Heart right ventricle (tissue), 16 donors: ENCODE results near the gene PLCH1. TPM values are rescaled to one million over a fixed set of nuclear protein-coding genes. Genes with fewer than 3 reads are reported as not detected.

Source experiments
- ATAC-seq, 8 donors: fragments of 200-7000 bp; cut with Tn5 transposase; one replicate each; pipeline ENCODE4 v1.9.1; 2020; ENCODE audit warnings: mild to moderate bottlenecking in 8 of 8, moderate library complexity in 8 of 8, moderate number of reproducible peaks in 1 of 8
- DNase-seq, 2 donors: peaks; one replicate each; pipeline ENCODE4 v3.0.0-alpha.2; 2020
- H3K27ac ChIP-seq, 10 donors: fragments of 200-600 bp; sonication (generic) in 2 of 10; one replicate each; pipeline versions ENCODE4 v1.5.0 to v1.8.0; 2020 to 2022; ENCODE audit warnings: mild to moderate bottlenecking in 3 of 10
- H3K27me3 ChIP-seq, 7 donors: fragments of 200-600 bp; one replicate each; pipeline ENCODE4 v1.8.0; 2021 to 2022; ENCODE audit warnings: mild to moderate bottlenecking in 2 of 7
- H3K36me3 ChIP-seq, 9 donors: fragments of 200-600 bp; sonication (generic) in 1 of 9; one replicate each; pipeline versions ENCODE4 v1.5.0 to v1.8.0; 2020 to 2022; ENCODE audit warnings: mild to moderate bottlenecking in 2 of 9
- H3K4me1 ChIP-seq, 9 donors: fragments of 200-600 bp; sonication (generic) in 1 of 9; one replicate each; pipeline versions ENCODE4 v1.5.0 to v1.8.0; 2020 to 2022; ENCODE audit warnings: mild to moderate bottlenecking in 4 of 9
- H3K4me3 ChIP-seq, 10 donors: fragments of 200-600 bp; sonication (generic) in 2 of 10; one replicate each; pipeline versions ENCODE4 v1.5.0 to v1.8.0; 2020 to 2022; ENCODE audit warnings: mild to moderate bottlenecking in 7 of 10, moderate library complexity in 2 of 10
- H3K9me3 ChIP-seq, 11 donors: fragments of 200-600 bp in 10 of 11; sonication (generic) in 2 of 11; one replicate each; pipeline versions ENCODE4 v1.5.0 to v1.8.0; 2013 to 2022; ENCODE audit warnings: mild to moderate bottlenecking in 2 of 11, control low read depth in 1 of 11, moderate library complexity in 1 of 11
- CTCF ChIP-seq, 9 donors: fragments of 200-600 bp; sonication (generic) in 2 of 9; IDR thresholded peaks; one replicate each; pipeline versions ENCODE4 v1.5.0 to v1.8.0; 2021 to 2022; ENCODE audit warnings: antibody characterized with exemption in 9 of 9, mild to moderate bottlenecking in 5 of 9, moderate library complexity in 1 of 9
- WGBS, 2 donors: extraction: QIAGEN DNeasy Blood & Tissue Kit; methylation state at CpG; one replicate each; pipeline ENCODE4 v1.1.7; 2013; ENCODE audit warnings: inconsistent platforms in 1 of 2; 5-methylcytosine and 5-hydroxymethylcytosine counted together
- intact Hi-C, 10 donors: fragments of 100-400 bp; cut with DNase I; formaldehyde crosslinking; loops; one replicate each; pipeline versions ENCODE4 v1.11.1 to v1.14.2; 2022
- polyA plus RNA-seq, 2 donors: library from polyadenylated mRNA; stranded (reverse); fragments of 200-250 nt; gene quantifications; one replicate each; pipeline ENCODE4 v1.2.3, GENCODE V29; 2013
- total RNA-seq, 10 donors: library from RNA; stranded (reverse); fragmentation: NEBNext Ultra II Directional in 3 of 10; extraction: Animal tissue kit (Norgen Biotek cat#: 25700) in 3 of 10; gene quantifications; one replicate each; pipeline versions ENCODE4 v1.2.1 to v1.2.4, GENCODE V29; 2021 to 2023
- donor health status: Arrhythmogenic right ventricular cardiomyopathy.
- donor health status: ischemic (EF 13 %, LVEDD 7.1; RV severe dilation, severe dysfunction).
- donor health status: healthy with polysubstance abuse.
- donor health status: DM: no; HTN: yes; CAD: no.
- donor health status: DM: no; HTN: no; CAD: no.
- donor health status: ischemic (EF 25% LVEDD 6.9; RV normal size, moderate dysfunction).
- donor health status: ischemic (EF 25% LVEDD 5.7; RV mildly dilated, moderate dysfunction).
- donor health status: healthy.
- donor health status: DM: yes; HTN: yes; CAD: no.
- donor health status: Ischemic cardiomyopathy.
- donor health status: ischemic (EF 35%, LVEDD 5.7; RV mildly dilated, moderate dysfunction).
- donor health status: nonischemic (EF 11% LVEDD 7.7; RV severe dilation, severe dysfunction).
- donor health status: DM: yes; HTN: yes; CAD: no.
- donor health status: PGD.
- donor health status: ischemic (EF 29% LVEDD 5.4; RV normal size, mild dysfunction).
- donor health status: nonischemic (EF 23%, LVEDD 6.1; RV moderate dilation, normal function).

PLCH1 gene
- total and polyA plus RNA-seq, 12 donors = 0.13 to 2.1 (median 0.51) TPM

GRCh38 chr3:155683344-155683720 is 61.5 kb downstream of the PLCH1 start:
- intact Hi-C loops = no loop called here
- ATAC-seq = no peak
- Histone ChIP-seq H3K36me3 (no peaks in the 10 kb centered on the region), H3K27ac (no peak overlapping the region), H3K9me3 (no peaks in the 10 kb centered on the region), H3K4me3 (no peak overlapping the region), H3K27me3 (no peaks in the 10 kb centered on the region), H3K4me1 (no peaks in the 10 kb centered on the region)
- no peak for TF ChIP-seq CTCF (IDR thresholded peaks at IDR 0.05)
- WGBS, 2 donors = 68 to 70% methylated on average over 2 of the region's 2 CpGs
- DNase-seq = no peak

- DNase-seq (no peak), ATAC-seq (no peak)
- no peaks in the 10 kb centered on the region for H3K27me3 ChIP-seq
- H3K4me3 ChIP-seq = no peak overlapping the region
- H3K27ac ChIP-seq = no peak overlapping the region
- 71 to 73% methylated on average over 3 of the region's 3 CpGs for WGBS, 2 donors
- H3K36me3 ChIP-seq = no peaks in the 10 kb centered on the region
- H3K4me1 ChIP-seq = no peaks in the 10 kb centered on the region
- no peaks in the 10 kb centered on the region for H3K9me3 ChIP-seq
- no peak for TF ChIP-seq CTCF (IDR thresholded peaks at IDR 0.05)
- intact Hi-C loops = no loop called here
Observed at GRCh38 chr3:155682426-155683343, 62.2 kb downstream of the PLCH1 start.

GRCh38 chr3:155676252-155676981 is 68.5 kb downstream of the PLCH1 start:
- Histone ChIP-seq H3K4me1 (peaks cover 0 to 10% (median 0%) of the 10 kb centered on the region in 9 donors), H3K27ac (peak overlapping the region in 3 of 10 donors; percentile 14 to 43 (median 25)), H3K27me3 (no peaks in the 10 kb centered on the region), H3K4me3 (peak overlapping the region in 9 of 10 donors; percentile 14 to 49 (median 35)), H3K36me3 (no peaks in the 10 kb centered on the region), H3K9me3 (no peaks in the 10 kb centered on the region)
- TF ChIP-seq CTCF (IDR thresholded peaks at IDR 0.05) = no peak
- peak in 7 of 8 donors; percentile 71 to 82 (median 73) for ATAC-seq
- intact Hi-C loops = no loop called here
- DNase-seq = peak in 1 of 2 donors; percentile 10
- WGBS, 2 donors = 34 to 36% methylated on average over 14 of the region's 14 CpGs

GRCh38 chr3:155675094-155675493 is 69.8 kb downstream of the PLCH1 start:
- Histone ChIP-seq H3K27me3 (no peaks in the 10 kb centered on the region), H3K9me3 (no peaks in the 10 kb centered on the region), H3K27ac (peak overlapping the region in 1 of 10 donors; percentile 18), H3K4me3 (peak overlapping the region in 1 of 10 donors; percentile 49), H3K4me1 (peaks cover 0 to 10% (median 0%) of the 10 kb centered on the region in 9 donors), H3K36me3 (no peaks in the 10 kb centered on the region)
- ATAC-seq (no peak), DNase-seq (no peak)
- intact Hi-C loops = no loop called here
- TF ChIP-seq CTCF (IDR thresholded peaks at IDR 0.05) = no peak
- 88 to 90% methylated on average over 1 of the region's 1 CpG for WGBS, 2 donors
